ENCODE data around the gene NXN.
"Not testable (repeated sequence)": the region's sequence is repeated elsewhere in the genome, so short reads cannot be mapped to it uniquely, and the experiment has no call there.

The NXN gene

GRCh38 chr17:829614-830013, 150.0 kb downstream of the NXN start:
- DNase-seq (ENCODE audit: low spot score) = not testable (repeated sequence)

- DNase-seq (ENCODE audit: low spot score) = no peak
Measured at GRCh38 chr17:828761-829160, 150.8 kb downstream of the NXN start.

GRCh38 chr17:826778-827177, 152.8 kb downstream of the NXN start:
- no peak for DNase-seq (ENCODE audit: low spot score)

DNA sequence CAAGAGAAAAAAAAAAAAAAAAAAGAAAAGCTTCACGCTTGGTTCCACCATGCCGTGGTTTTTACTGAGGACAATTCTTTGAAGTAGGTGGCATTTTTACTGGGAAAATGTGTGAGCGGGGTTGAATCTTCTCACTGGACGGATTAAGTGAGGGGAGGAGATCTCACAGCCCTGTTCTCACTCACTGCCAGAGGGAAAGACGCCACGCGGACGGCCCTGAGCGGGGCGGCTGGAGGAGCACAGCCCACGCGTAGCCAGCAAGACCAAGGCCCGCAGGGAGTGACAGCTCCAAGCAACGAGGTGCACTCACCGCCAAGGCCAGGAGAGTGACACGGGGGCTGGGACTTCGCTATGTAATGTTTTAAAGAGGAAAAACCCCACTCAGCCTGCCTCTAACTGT, 154.4 kb downstream of the NXN start:
- DNase-seq (ENCODE audit: low spot score) = no peak

- DNase-seq (ENCODE audit: low spot score) = no peak
Measured at GRCh38 chr17:824378-824777, 155.2 kb downstream of the NXN start.

GRCh38 chr17:823501-823902, 156.1 kb downstream of the NXN start:
- no peak for DNase-seq (ENCODE audit: low spot score)

DNA sequence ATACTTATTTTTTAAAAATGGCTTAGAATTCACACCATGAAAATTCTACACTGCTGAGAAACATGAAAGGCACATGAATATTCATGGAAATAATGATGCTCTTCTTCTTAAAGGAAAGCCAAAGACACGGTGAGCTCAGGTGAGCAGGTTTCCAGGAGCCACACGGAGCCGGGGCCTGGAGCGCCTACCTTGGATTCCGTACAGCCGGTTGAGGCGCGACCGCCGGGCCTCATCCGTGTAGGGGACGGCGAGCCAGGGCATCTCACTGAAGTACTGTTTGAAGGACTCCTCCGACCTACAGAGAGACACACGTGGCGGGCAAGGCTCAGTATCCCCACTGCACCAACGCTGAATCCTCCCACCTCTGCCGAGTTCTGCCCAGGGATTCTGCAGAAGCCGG, 160.3 kb downstream of the NXN start:
- DNase-seq (ENCODE audit: low spot score) = no peak

- no peak for DNase-seq (ENCODE audit: low spot score)
Measured at GRCh38 chr17:814371-814770, 165.2 kb downstream of the NXN start.

DNA sequence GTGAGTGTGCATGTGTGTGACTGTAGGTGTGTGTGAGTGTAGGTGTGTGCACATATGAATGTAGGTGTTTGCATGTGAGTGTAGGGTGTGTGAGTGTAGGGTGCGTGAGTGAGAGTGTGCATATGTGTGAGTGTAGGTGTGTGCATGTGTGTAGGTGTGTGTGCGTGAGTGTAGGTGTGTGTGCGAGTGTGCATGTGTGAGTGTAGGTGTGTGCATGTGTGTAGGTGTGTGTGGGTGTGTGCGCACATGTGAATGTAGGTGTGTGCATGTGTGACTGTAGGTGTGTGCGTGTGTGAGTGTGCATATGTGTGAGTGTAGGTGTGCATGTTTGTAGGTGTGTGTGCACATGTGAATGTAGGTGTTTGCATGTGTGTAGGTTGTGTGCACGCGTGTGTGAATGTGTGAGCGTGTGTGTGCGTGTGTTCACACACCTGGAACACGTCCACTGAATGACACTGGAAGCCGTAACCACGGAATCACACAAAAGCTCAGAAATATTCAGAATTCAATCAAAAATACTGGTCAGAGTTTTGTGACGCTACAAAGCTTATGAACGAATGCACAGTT, 166.9 kb downstream of the NXN start:
- DNase-seq (ENCODE audit: low spot score) = no peak

DNA sequence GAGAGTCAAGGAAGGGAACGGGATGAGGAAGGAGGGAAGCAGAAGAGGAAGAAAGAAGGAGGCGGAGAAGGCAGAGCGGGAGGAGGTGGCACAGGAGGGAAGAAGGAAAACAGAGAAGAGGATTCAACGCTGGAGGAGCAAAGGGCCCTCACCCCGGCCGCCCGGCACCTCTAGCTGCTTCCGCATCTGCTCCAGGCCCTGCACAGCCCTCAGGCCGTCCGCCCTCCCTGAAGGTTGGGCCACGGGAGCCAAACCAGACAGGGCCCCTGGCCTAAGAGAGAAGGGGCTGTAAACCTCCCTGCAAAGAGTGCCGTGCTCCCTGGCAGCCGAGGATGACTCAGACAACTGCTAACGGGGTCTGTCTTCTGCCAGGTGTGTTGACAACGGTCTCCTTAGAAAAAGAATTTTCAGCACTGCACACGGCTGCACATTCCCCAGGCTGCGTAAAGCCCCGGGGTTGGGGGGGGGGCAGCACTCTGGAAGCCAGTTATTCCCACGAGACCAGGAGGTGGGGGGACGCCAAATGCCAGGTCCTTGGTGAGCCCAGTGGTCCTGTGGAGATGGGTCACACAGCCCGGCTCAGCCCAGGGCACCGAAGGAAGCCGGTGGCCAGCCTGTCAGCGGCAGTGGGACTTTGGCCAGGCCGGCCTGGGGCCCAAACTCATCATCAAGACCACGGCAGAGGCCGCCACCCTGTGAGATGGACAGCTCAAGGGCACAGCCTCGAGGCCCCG, 168.4 kb downstream of the NXN start:
- no peak for DNase-seq (ENCODE audit: low spot score)

DNA sequence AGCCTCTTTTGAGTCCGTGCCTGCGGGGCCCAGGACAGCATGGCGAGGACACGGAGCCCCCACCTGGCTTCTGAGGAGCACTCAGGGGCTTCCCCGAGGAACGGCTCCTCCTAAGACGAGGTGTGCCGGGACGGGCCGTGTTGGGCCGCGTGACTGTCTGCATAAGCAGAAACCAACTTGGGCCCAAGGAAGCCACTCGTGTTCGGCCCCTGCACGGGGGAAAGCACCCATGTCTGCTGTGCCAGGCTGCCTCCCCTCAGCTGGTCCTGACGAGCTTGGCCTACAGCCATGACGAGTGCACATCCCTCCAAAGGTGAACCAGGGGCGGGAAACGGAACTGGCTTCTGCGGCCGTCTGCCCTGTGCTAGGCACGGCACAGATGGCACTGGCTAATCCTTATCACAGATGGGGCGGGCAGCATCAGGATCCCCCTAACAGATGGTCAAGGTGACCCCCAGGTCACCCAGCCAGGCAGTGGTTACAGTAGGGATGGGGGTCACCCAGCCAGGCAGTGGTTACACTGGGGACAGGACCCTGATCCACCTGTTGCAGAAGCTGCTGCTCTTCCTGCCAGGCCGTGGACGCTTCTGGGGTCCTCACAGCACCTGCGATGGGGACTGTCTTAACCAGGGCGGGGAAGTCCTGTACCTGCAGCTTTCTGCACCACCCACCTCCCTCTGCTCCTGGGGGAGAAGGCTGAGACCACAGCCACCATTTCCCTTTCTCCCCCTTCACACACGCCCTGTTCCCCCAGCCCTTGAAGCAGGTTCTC, 171.9 kb downstream of the NXN start:
- DNase-seq (ENCODE audit: low spot score) = no peak

GRCh38 chr17:806781-807522, 172.6 kb downstream of the NXN start:
- DNase-seq (ENCODE audit: low spot score) = no peak

- no peak for DNase-seq (ENCODE audit: low spot score)
Measured at GRCh38 chr17:806346-806745, 173.2 kb downstream of the NXN start.

DNA sequence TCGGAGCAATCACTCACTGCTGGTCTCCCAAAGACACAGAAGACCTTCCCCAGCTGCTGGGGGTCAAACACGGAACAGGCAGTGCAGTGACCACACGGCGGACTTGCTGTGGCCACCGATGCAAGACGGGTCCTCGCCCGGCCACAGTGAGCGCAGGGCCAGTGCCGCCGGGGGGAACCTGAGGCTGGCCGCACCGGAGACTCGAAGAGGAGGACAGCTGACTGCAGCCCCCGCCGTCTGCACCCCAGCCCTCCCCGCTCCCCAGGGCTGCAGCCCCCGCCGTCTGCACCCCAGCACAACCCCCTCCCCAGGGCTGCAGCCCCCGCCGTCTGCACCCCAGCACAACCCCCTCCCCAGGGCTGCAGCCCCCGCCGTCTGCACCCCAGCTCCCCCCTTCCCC, 173.7 kb downstream of the NXN start:
- not testable (repeated sequence) for DNase-seq (ENCODE audit: low spot score)

GRCh38 chr17:804541-805435, 174.8 kb downstream of the NXN start:
- DNase-seq (ENCODE audit: low spot score) = no peak

DNA sequence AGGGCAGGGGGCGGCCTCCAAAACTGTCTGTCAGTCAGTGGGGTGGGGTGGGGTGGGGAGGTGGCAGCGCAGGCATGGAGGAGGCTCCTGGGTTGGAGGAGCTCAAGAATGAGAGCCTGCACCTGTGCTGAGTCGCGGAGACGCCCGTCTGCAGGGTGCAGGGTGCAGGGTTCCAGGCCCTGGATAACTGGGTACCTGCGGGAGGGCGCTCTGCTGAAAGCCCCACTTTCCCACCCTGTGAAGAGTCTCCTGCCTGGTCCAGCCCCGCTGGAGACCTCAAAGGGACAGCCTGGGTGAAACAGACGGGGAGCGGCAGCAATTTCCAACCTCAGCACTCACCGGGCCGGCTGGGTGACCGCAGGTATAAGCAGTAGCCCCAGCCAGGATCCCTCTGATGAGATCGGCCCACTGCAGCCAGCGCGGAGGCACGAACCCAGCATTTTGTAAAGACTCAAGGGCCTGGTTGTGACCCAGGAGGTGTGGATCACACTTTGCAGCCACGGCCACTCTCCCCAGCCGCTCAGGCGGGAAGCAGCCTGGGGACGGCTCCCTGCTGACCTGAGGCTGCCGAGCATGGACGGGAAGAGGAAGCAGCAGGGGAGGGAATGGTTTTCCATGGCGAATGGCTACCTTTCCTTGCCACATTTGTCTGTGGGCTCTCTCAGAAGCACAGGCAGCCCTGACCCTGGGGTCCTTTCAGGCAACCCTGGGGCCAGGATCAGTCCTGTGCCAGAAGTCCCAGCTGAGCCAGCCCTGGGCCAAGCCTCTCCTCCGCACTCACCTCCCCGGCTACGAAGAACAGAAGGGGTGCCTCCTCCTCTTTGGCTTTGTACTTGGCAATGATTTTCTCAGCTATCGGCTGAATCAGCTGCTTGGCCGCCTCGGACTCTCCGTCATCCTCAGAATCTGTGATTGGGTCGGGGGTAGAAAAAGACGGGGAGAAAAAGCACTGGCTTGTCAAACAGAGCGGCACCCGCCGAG, 176.4 kb downstream of the NXN start:
- DNase-seq (ENCODE audit: low spot score) = no peak

DNA sequence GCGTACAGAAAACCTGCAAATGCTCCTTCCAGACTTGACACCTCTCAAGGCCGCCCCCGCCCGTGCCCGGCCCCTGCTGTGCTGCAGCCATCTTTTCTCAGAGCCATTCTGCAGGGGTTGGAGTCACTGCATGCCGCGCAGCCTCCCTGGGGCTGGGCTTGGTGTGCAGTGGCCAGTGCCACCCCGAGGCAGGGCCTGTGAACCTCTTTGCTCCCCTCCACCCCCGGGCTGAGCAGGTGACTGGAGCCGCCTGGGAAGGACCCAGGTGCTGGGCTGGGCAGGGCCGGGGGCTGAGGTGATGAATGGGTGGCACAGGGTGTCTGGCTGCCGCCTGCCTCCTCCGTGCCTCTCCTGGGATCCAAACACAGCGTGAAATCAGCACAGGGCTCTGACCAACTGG, 177.1 kb downstream of the NXN start:
- no peak for DNase-seq (ENCODE audit: low spot score)

GRCh38 chr17:801660-802059, 177.9 kb downstream of the NXN start:
- no peak for DNase-seq (ENCODE audit: low spot score)

DNA sequence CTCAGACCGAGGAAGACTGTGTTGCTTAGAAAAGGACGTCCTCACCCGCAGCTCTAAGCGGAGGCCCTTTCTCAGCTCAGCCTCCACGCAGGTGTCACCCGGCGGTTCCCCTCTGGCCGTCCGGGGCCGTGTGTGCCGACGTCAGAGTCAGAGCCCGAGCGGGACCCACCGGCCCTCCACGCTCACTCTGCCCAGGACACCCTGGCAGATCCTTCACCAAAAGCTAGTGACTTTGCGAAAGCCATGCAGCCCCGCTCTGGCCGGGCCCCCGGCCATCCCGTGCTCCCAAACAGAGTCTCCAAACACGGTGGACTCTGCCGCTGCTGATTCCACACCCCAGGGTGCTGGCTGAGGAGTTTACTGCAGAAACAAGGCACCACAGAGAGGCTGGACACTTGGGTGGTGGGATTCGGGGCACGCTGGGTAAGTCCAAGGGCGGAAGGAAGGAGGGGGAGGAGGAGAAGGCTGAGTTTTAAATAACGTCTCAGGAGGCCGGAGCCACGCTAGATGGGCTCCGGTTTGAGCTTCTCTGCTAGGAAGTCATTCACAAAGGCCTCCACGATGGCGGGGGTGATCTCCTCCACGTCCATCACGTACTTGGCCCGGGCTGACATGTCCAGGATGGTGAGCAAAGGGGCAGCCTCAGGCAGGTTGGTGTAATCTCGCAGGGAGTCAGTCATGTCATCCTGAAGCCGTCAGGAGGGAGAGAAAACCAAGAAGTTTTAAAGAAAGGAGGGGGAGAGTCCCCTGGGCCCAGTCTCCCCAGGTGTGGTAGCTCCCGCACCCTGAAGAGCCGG, 178.9 kb downstream of the NXN start:
- DNase-seq (ENCODE audit: low spot score) = no peak

DNA sequence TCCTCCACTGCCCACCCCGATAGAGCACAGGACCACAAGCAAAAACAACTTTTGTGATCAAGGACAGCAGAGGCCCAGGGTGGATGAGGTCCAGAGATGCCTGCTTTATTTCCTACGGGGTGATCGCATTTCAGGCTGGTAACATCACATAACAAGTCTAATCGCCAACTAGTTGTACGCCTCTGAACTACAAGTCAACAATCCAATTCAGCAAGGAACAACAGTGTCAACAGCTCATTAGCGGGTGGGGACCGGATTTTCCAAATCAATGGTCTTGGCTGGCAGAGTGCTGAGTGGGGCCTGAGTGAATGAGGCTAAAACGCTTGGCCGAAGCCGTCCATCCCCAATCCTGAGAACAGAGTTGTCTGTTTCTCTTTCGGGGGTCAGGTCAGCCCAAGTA, 180.3 kb downstream of the NXN start:
- no peak for DNase-seq (ENCODE audit: low spot score)

Data from cerebellar cortex (tissue), 1 donor.